Lower lobe of right lung (tissue), 2 donors: ENCODE measurements around the gene TENM4. TPM values are rescaled to one million over a fixed set of nuclear protein-coding genes. Genes with fewer than 3 reads are reported as not detected.

Source experiments
- ATAC-seq, 2 donors: fragments of 200-7000 bp; cut with Tn5 transposase; one replicate each; pipeline ENCODE4 v1.9.1; 2020 to 2022; ENCODE audit warnings: mild to moderate bottlenecking in 2 of 2, moderate library complexity in 2 of 2
- DNase-seq: peaks from one replicate; pipeline ENCODE4 v3.0.0-alpha.2; 2020
- H3K27ac ChIP-seq: fragments of 200-600 bp; one replicate; pipeline ENCODE4 v1.8.0; 2022
- H3K27me3 ChIP-seq: fragments of 200-600 bp; one replicate; pipeline ENCODE4 v1.8.0; 2022; ENCODE audit warnings: low read depth
- H3K36me3 ChIP-seq: fragments of 200-600 bp; one replicate; pipeline ENCODE4 v1.8.0; 2022; ENCODE audit warnings: mild to moderate bottlenecking
- H3K4me1 ChIP-seq: fragments of 200-600 bp; one replicate; pipeline ENCODE4 v1.8.0; 2022
- H3K4me3 ChIP-seq: fragments of 200-600 bp; one replicate; pipeline ENCODE4 v1.8.0; 2022; ENCODE audit warnings: mild to moderate bottlenecking
- H3K9me3 ChIP-seq: fragments of 200-600 bp; one replicate; pipeline ENCODE4 v1.8.0; 2022
- intact Hi-C: fragments of 100-400 bp; cut with DNase I; formaldehyde crosslinking; loops from one replicate; pipeline ENCODE4 v1.11.0; 2022
- total RNA-seq: library from RNA; stranded (reverse); fragmentation: NEBNext Ultra II Directional; extraction: Animal tissue kit (Norgen Biotek cat#: 25700); gene quantifications from one replicate; pipeline ENCODE4 v1.2.1, GENCODE V29; 2021
- TF ChIP-seq, protein P1 (sequence below): fragments of 200-600 bp; IDR thresholded peaks from one replicate; pipeline ENCODE4 v1.8.0; 2022; ENCODE audit warnings: antibody characterized with exemption, mild to moderate bottlenecking
- donor health status: DM: no; HTN: yes; CAD: no; lungs with severe emphysema.

Gene TENM4
- total RNA-seq, 1 donor from 2014 or later, result 1.1 TPM

DNA sequence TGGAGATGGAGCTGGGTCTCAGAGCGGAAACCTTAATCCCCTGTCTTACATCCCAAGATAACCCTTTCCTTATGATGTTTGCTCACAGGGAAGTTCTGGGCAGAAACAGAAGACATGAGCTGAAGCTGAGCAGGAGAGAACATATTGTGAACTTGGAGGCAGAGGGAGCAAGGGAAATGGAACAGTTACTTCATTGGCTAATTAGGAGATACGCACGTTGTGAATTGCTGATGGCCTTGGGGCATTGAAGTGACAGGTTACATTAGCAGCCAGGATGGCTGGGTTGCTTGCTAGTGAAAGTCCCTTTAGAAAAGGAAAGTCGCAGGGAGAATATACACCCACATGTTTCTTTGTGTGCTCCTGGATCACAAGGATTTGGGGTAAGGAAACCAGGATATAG is 48.7 kb downstream of the TENM4 start:
- no peak overlapping the region for H3K4me3 ChIP-seq
- TF ChIP-seq, protein P1, sequence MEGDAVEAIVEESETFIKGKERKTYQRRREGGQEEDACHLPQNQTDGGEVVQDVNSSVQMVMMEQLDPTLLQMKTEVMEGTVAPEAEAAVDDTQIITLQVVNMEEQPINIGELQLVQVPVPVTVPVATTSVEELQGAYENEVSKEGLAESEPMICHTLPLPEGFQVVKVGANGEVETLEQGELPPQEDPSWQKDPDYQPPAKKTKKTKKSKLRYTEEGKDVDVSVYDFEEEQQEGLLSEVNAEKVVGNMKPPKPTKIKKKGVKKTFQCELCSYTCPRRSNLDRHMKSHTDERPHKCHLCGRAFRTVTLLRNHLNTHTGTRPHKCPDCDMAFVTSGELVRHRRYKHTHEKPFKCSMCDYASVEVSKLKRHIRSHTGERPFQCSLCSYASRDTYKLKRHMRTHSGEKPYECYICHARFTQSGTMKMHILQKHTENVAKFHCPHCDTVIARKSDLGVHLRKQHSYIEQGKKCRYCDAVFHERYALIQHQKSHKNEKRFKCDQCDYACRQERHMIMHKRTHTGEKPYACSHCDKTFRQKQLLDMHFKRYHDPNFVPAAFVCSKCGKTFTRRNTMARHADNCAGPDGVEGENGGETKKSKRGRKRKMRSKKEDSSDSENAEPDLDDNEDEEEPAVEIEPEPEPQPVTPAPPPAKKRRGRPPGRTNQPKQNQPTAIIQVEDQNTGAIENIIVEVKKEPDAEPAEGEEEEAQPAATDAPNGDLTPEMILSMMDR, result no peak
- H3K4me1 ChIP-seq, result no peaks in the 10 kb centered on the region
- H3K27me3 ChIP-seq, result no peaks in the 10 kb centered on the region
- H3K36me3 ChIP-seq, result no peaks in the 10 kb centered on the region
- ATAC-seq (no peak), DNase-seq (no peak)
- intact Hi-C loops, result no loop called here
- H3K27ac ChIP-seq, result no peak overlapping the region
- no peaks in the 10 kb centered on the region for H3K9me3 ChIP-seq

DNA sequence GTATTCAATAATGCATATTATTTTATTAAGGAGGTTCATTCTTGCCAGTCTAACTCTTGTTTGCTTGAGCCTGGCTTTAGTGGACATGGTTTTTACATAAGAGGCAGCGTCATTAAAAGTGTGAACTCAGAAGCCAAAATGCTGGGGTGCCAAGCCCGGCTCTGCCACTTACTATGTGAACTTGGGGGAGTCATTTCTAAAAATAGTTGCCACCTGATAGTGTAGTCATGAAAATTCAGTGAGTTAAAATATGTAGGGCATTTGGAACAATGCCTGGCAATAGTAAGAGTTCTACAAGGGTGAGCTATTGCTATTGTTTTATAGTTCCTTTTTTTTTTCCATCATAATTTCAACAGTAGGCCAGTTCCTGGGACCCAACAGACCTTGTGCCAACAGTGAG is 49.9 kb downstream of the TENM4 start:
- ATAC-seq (no peak), DNase-seq (no peak)
- Histone ChIP-seq H3K27ac (no peak overlapping the region), H3K27me3 (no peaks in the 10 kb centered on the region), H3K4me1 (no peaks in the 10 kb centered on the region), H3K36me3 (no peaks in the 10 kb centered on the region), H3K4me3 (no peak overlapping the region), H3K9me3 (no peaks in the 10 kb centered on the region)
- TF ChIP-seq, protein P1, result no peak
- intact Hi-C loops, result no loop called here

DNA sequence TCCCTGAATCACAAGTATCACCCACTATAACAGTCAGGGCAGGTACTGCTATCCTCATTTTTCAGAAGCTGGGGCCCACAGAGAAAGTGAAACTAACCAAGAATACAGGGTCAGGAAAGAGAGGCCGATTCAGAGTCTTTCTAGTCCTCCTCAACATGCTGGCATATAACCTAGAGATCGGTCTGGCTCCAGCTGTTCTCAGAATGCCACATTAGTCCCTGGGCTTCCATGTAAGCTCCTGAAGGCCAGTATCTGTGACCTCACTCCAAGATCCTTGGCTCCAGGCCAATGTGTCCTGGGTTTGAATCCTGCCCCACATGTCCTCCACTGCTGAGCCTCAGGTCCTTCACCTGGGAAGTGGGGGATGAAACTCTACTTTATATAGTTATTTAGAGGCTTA is 50.4 kb downstream of the TENM4 start:
- intact Hi-C loops, result no loop called here
- no peak for ATAC-seq
- no peaks in the 10 kb centered on the region for H3K4me1 ChIP-seq
- no peaks in the 10 kb centered on the region for H3K36me3 ChIP-seq
- H3K4me3 ChIP-seq, result no peak overlapping the region
- TF ChIP-seq, protein P1, result no peak
- no peaks in the 10 kb centered on the region for H3K9me3 ChIP-seq
- no peak overlapping the region for H3K27ac ChIP-seq
- no peak for DNase-seq
- H3K27me3 ChIP-seq, result no peaks in the 10 kb centered on the region

DNA sequence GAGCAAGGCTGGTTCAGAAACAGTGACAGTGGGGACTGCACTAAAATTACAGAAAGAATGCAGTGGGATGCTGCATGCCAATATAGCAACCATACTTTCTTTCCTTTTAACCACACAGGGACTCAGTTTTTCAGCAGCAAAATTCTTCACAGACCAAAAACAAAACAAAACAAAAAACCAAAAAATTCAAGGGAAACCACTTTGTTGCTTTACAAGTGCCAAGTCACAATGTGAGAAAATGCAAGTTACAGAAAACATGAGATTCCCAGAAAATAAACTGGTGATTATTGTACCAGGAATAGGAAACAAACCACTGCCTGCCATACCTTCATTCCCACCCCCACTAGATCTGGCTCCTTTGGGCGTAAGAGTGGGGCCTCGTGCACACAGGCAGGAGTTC is 52.6 kb downstream of the TENM4 start:
- Histone ChIP-seq H3K4me3 (no peak overlapping the region), H3K27ac (no peak overlapping the region), H3K9me3 (no peaks in the 10 kb centered on the region), H3K27me3 (no peaks in the 10 kb centered on the region), H3K4me1 (no peaks in the 10 kb centered on the region), H3K36me3 (no peaks in the 10 kb centered on the region)
- no peak for ATAC-seq
- TF ChIP-seq, protein P1, result no peak
- DNase-seq, result no peak
- intact Hi-C loops, result no loop called here

DNA sequence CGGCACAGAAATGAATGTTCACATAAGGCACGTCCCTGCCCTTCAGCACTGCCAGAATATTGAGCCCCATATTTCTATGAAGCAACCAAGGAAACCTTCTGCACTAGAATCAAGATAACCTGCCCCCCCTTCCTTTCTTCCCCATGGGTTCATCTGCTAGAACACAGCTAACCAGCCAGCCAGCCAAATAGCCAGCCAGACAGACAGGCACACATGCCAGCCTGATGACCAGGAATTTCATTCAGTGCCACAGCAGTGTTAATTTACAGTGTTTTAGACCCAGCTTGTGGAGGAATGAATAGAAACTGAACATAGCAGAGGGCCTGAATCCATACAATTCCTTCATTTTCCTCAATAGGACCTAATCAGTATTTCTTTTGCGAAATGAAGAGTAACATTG is 57.0 kb downstream of the TENM4 start:
- DNase-seq (no peak), ATAC-seq (no peak)
- no peaks in the 10 kb centered on the region for H3K36me3 ChIP-seq
- no peaks in the 10 kb centered on the region for H3K9me3 ChIP-seq
- H3K27ac ChIP-seq, result no peak overlapping the region
- no peaks in the 10 kb centered on the region for H3K4me1 ChIP-seq
- intact Hi-C loops, result no loop called here
- H3K4me3 ChIP-seq, result no peak overlapping the region
- H3K27me3 ChIP-seq, result no peaks in the 10 kb centered on the region
- TF ChIP-seq, protein P1, result no peak
